A673 (cell line): Measurements from ENCODE around the gene PGBD5. TPM values are rescaled to one million over a fixed set of nuclear protein-coding genes. Genes with fewer than 3 reads are reported as not detected.
A peak's percentile ranks its signal among the peaks of the same experiment; 100 is the strongest.
"Not testable (repeated sequence)": the region's sequence is repeated elsewhere in the genome, so short reads cannot be mapped to it uniquely, and the experiment has no call there.

ENCODE experiments used
- Bru-seq: library from RNA; stranded (reverse); fragments of 400-500 nt; gene quantifications from one replicate; lab custom pipeline; 2021; lab: Mats Ljungman, UMichigan
- BruChase-seq, 2 experiments: library from RNA; stranded (reverse); fragments of 400-500 nt; gene quantifications; one replicate each; lab custom pipeline; 2021; lab: Mats Ljungman, UMichigan
- BruUV-seq: library from RNA; stranded (reverse); fragments of 400-500 nt; replicated peaks from 2 replicates; lab custom pipeline; 2021; lab: Mats Ljungman, UMichigan
- CTCF ChIA-PET: fragments of 300-600 bp; sonication (Branson Sonifier 250); formaldehyde crosslinking; loops from one replicate; lab custom pipeline; 2022; ENCODE audit warnings: antibody characterized with exemption; lab: Charles Lee
- POLR2A ChIA-PET: fragments of 300-600 bp; sonication (Branson Sonifier 250); formaldehyde crosslinking; loops from one replicate; lab custom pipeline; 2022; ENCODE audit warnings: antibody characterized with exemption; ENCODE audit not compliant: low non-redundant PET; lab: Charles Lee
- DNase-seq: peaks from one replicate; pipeline ENCODE4 v3.0.0-alpha.2; 2015; ENCODE audit warnings: low spot score
- H3K27ac ChIP-seq: fragments of 200-600 bp; sonication (generic); 2 replicates; pipeline ENCODE4 v1.5.1; 2016; ENCODE audit warnings: mixed run types, low read depth, mild to moderate bottlenecking, mixed read lengths, antibody characterized with exemption, low read length; ENCODE audit not compliant: poor library complexity, severe bottlenecking
- H3K27me3 ChIP-seq: fragments of 200-600 bp; sonication (generic); replicated peaks from 2 replicates; pipeline ENCODE4 v1.6.1; 2017; ENCODE audit warnings: mixed run types, low read depth, mild to moderate bottlenecking, mixed read lengths, antibody characterized with exemption, low read length; ENCODE audit not compliant: insufficient read depth, poor library complexity
- H3K36me3 ChIP-seq: fragments of 200-600 bp; sonication (generic); 2 replicates; pipeline ENCODE4 v1.6.1; 2016; ENCODE audit warnings: mixed run types, mild to moderate bottlenecking, mixed read lengths, antibody characterized with exemption, low read length; ENCODE audit not compliant: insufficient read depth, poor library complexity, severe bottlenecking
- H3K4me1 ChIP-seq: fragments of 200-600 bp; sonication (generic); 2 replicates; pipeline ENCODE4 v1.6.1; 2017; ENCODE audit warnings: mixed run types, mild to moderate bottlenecking, mixed read lengths, antibody characterized with exemption, low read length; ENCODE audit not compliant: insufficient read depth, poor library complexity, severe bottlenecking
- H3K4me3 ChIP-seq: fragments of 200-600 bp; sonication (generic); 2 replicates; pipeline ENCODE4 v1.5.1; 2016; ENCODE audit warnings: low read depth, mixed run types, mild to moderate bottlenecking, mixed read lengths, low read length; ENCODE audit not compliant: poor library complexity, severe bottlenecking
- H3K9me3 ChIP-seq: fragments of 200-600 bp; sonication (generic); 2 replicates; pipeline ENCODE4 v1.6.1; 2016; ENCODE audit warnings: mixed run types, low read depth, mild to moderate bottlenecking, mixed read lengths, antibody characterized with exemption, low read length; ENCODE audit not compliant: poor library complexity, severe bottlenecking
- EZH2 ChIP-seq: fragments of 200-600 bp; sonication (generic); IDR thresholded peaks from 2 replicates; pipeline ENCODE4 v1.6.1; 2017; ENCODE audit warnings: borderline replicate concordance, low read depth, mild to moderate bottlenecking, mixed read lengths, antibody characterized with exemption, low read length; ENCODE audit not compliant: poor library complexity, severe bottlenecking
- intact Hi-C: fragments of 100-400 bp; cut with micrococcal nuclease; formaldehyde crosslinking; loops from one replicate; pipeline ENCODE4 v1.10.0; 2022; ENCODE audit not compliant: unreplicated experiment
- long read RNA-seq: library from polyadenylated mRNA; stranded (forward); transcript quantifications from one replicate; pipeline ENCODE4 v2.0.0, GENCODE V29; 2022
- total RNA-seq: library from RNA; stranded (reverse); gene quantifications from 2 replicates; pipeline ENCODE4 v1.2.3, GENCODE V29; 2021
- TF ChIP-seq, protein P1 (sequence below): fragments of 300-800, 200-600 bp; sonication (generic); conservative IDR thresholded peaks from 2 replicates; pipeline ENCODE4 v1.5.1; 2017; ENCODE audit warnings: low read depth, mild to moderate bottlenecking, antibody characterized with exemption, low read length, moderate library complexity, mixed read lengths

The PGBD5 gene, protein sequence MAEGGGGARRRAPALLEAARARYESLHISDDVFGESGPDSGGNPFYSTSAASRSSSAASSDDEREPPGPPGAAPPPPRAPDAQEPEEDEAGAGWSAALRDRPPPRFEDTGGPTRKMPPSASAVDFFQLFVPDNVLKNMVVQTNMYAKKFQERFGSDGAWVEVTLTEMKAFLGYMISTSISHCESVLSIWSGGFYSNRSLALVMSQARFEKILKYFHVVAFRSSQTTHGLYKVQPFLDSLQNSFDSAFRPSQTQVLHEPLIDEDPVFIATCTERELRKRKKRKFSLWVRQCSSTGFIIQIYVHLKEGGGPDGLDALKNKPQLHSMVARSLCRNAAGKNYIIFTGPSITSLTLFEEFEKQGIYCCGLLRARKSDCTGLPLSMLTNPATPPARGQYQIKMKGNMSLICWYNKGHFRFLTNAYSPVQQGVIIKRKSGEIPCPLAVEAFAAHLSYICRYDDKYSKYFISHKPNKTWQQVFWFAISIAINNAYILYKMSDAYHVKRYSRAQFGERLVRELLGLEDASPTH
- total RNA-seq: 0.22 and 0.52 TPM in 2 replicates
- Bru-seq, nascent RNA: percentile 19 among the genes with signal in this experiment
- percentile 17 among the genes with signal in this experiment for BruChase-seq, experiment 1, labeled RNA remaining after a 2-hour chase
- BruChase-seq, experiment 2, labeled RNA remaining after a 6-hour chase: percentile 17 among the genes with signal in this experiment
- long read RNA-seq, partial matches to known transcripts: 0 of 1 reads
- long read RNA-seq, other reads (novel, unspliced or antisense): 1 of 1 reads

DNA sequence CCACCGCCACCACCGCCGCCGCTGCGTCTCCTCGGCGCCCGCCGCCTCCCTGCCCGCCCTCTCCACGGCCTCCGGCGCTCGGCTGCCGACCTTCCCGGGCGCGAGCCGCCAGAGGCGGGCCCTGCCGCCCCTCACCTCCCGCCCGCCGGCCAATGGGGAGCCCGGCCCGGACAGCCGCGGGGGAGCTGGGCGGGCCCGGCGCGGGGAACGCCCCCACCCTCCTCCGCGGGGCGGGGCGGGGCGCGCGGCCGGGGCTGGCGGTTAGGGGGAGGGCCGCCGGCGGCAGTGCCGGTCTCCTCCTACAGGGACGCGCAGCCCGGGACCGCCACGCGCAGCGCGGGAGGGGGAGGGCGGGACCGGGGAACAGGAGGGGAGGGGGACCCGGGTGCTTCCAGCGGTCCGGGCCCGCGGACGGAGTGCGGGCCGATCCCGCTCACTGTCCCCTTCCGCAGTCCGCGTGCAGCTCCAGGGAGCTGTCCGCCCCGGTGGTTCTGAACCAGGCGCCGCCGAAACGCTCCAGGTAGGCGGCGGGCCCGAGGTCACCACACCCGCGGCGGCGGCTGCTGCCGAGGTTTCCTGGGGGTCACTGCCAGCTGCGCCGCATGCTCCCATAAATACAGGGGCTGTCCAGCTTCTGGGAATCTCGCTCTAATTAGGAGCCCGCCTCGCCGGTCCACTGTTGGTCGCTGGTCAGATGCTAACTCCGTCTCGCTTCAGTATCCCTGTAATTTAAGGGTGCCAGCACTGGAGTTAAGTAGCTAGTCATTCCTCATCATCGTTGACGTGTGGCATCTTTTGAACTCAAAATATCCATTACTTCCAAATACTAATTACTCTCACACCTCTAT lies at the start of gene PGBD5:
Gene PGBD5, minus strand, starts transcription at position 87 of the 848 bp plus-strand sequence. CDS start 404 bp downstream, outside the sequence.
- peak; percentile 75 for DNase-seq
- TF ChIP-seq, protein P1, sequence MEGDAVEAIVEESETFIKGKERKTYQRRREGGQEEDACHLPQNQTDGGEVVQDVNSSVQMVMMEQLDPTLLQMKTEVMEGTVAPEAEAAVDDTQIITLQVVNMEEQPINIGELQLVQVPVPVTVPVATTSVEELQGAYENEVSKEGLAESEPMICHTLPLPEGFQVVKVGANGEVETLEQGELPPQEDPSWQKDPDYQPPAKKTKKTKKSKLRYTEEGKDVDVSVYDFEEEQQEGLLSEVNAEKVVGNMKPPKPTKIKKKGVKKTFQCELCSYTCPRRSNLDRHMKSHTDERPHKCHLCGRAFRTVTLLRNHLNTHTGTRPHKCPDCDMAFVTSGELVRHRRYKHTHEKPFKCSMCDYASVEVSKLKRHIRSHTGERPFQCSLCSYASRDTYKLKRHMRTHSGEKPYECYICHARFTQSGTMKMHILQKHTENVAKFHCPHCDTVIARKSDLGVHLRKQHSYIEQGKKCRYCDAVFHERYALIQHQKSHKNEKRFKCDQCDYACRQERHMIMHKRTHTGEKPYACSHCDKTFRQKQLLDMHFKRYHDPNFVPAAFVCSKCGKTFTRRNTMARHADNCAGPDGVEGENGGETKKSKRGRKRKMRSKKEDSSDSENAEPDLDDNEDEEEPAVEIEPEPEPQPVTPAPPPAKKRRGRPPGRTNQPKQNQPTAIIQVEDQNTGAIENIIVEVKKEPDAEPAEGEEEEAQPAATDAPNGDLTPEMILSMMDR: no peak
- TF ChIP-seq EZH2: no peak
- H3K4me3 ChIP-seq: peak within 1 kb of the TSS; percentile 38
- CTCF ChIA-PET: no interaction called here
- BruUV-seq: no TSS peak
- peaks cover 5% of the 10 kb centered on the region for H3K4me1 ChIP-seq
- no peaks in the 10 kb centered on the region for H3K36me3 ChIP-seq
- H3K27me3 ChIP-seq: peaks cover 77% of the 10 kb centered on the region
- intact Hi-C loops: no loop called here
- H3K9me3 ChIP-seq: no peaks in the 10 kb centered on the region
- no peak within 1 kb of the TSS for H3K27ac ChIP-seq
- POLR2A ChIA-PET: no interaction called here

DNA sequence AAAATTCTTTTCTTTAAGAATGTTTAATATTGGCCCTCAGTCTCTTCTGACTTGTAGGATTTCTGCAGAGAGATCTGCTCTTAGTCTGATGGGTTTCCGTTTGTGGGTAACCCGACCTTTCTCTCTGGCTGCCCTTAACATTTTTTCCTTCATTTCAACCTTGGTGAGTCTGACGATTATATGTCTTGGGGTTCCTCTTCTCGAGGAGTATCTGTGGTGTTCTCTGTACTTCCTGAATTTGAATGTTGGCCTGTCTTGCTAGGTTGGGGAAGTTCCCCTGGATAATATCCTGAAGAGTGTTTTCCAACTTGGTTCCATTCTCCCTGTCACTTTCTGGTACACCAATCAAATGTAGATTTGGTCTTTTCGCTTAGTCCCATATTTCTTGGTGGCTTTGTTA lies 48.8 kb upstream of the PGBD5 start:
- POLR2A ChIA-PET, BruUV-seq: not testable (repeated sequence)

DNA sequence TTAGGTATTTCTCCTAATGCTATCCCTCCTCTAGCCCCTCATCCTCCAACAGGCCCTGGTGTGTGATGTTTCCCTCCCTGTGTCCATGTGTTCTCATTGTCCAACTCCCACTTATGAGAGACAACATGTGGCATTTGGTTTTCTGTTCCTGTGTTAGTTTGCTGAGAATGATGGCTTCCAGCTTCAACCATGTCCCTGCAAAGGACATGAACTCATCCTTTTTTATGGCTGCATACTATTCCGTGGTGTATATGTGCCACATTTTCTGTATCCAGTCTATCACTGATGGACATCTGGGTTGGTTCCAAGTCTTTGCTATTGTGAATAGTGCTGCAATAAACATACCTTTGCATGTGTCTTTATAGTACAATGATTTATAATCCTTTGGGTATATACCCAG lies 44.6 kb upstream of the PGBD5 start:
- intact Hi-C loops, H3K4me1 ChIP-seq, H3K4me3 ChIP-seq, POLR2A ChIA-PET, CTCF ChIA-PET, H3K9me3 ChIP-seq, H3K36me3 ChIP-seq, DNase-seq, H3K27ac ChIP-seq, H3K27me3 ChIP-seq, BruUV-seq: not testable (repeated sequence)

More for the DNA sequence above, 48.8 kb upstream of the PGBD5 start:
- H3K4me3 ChIP-seq, H3K36me3 ChIP-seq, intact Hi-C loops, H3K27ac ChIP-seq, H3K4me1 ChIP-seq, H3K9me3 ChIP-seq, DNase-seq, CTCF ChIA-PET: not testable (repeated sequence)
- H3K27me3 ChIP-seq: peaks cover 41% of the 10 kb centered on the region

DNA sequence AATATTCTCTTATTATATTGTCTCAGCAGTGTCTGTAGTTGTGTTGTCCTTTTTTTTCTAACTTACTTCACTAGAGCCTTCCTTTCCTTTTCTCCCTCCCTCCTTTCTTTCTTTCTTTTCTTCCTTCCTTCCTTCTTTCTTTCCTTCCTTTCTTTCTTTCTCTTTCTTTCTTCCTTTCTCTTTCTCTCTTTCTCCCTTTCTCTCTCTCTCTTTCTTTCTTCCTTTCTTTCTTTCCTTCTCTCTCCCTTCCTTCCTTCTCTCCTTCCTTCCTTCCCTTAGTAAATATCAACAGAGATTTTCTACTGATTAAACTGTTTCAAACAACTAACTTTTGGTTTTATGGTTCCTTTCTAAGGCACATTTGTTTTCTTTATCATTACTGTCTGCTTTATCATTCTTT lies 43.1 kb upstream of the PGBD5 start:
- Histone ChIP-seq H3K27me3 (peaks cover 3% of the 10 kb centered on the region), H3K9me3 (no peaks in the 10 kb centered on the region), H3K4me3 (no peak overlapping the region), H3K27ac (no peak overlapping the region), H3K36me3 (no peaks in the 10 kb centered on the region), H3K4me1 (no peaks in the 10 kb centered on the region)
- POLR2A ChIA-PET: no interaction called here
- TF ChIP-seq EZH2: no peak
- TF ChIP-seq, protein P1: no peak
- no peak for DNase-seq
- intact Hi-C loops: no loop called here
- CTCF ChIA-PET: no interaction called here
- BruUV-seq: no TSS peak
